K562 (cell line): Measurements from ENCODE around the gene RBM34. TPM values are rescaled to one million over a fixed set of nuclear protein-coding genes. Genes with fewer than 3 reads are reported as not detected.

Experiments
- ATAC-seq: fragments of 200-7000 bp; cut with Tn5 transposase; 3 replicates; pipeline ENCODE4 v1.9.1; 2020; ENCODE audit warnings: moderate library complexity
- BruUV-seq: library from RNA; stranded (reverse); fragments of 400-500 nt; replicated peaks from 2 replicates; lab custom pipeline; 2021; lab: Mats Ljungman, UMichigan
- CTCF ChIA-PET: fragments of 300-600 bp; formaldehyde crosslinking; extraction: SDS; loops from one replicate; lab custom pipeline; 2021; ENCODE audit warnings: low intra/inter-chr PET ratio; lab: Yijun Ruan, JAX
- POLR2A ChIA-PET: fragments of 300-600, 350-650 bp; sonication (Branson Sonifier 250); formaldehyde crosslinking; extraction: SDS; loops from one replicate; lab custom pipeline; 2021; ENCODE audit warnings: antibody characterized with exemption, inconsistent platforms; lab: Yijun Ruan, JAX
- DNase-seq, 4 experiments: peaks; one replicate each; pipeline versions ENCODE4 v3.0.0 to v3.0.0-alpha.2; 2011 to 2018; ENCODE audit warnings: low spot score in 3 of 4, mixed read lengths in 3 of 4; ENCODE audit errors: extremely low read depth in 1 of 4
- FAIRE-seq: peaks from 2 replicates; lab custom pipeline; 2011; peaks lifted over from hg19 to GRCh38; lab: Jason Lieb, UNC
- H2AFZ ChIP-seq: 2 replicates; pipeline ENCODE4 v1.6.0; 2011; ENCODE audit warnings: low read depth, low read length, control low read depth, inconsistent platforms
- H3K27ac ChIP-seq: fragments of 200-600 bp; 3 replicates; pipeline ENCODE4 v1.8.0; 2011; ENCODE audit warnings: low read depth, mild to moderate bottlenecking, control low read depth, inconsistent platforms, low read length, moderate library complexity, mixed read lengths; ENCODE audit errors: extremely low read depth
- H3K27me3 ChIP-seq, 2 experiments: fragments of 300-600 bp in 1 of 2; 2 replicates in 1 of 2; 3 replicates in 1 of 2; pipeline versions ENCODE4 v1.6.0 to v1.8.0; 2011; ENCODE audit warnings: inconsistent platforms in 2 of 2, low read length in 2 of 2, mild to moderate bottlenecking in 1 of 2, mixed read lengths in 1 of 2, moderate library complexity in 1 of 2; ENCODE audit not compliant: control insufficient read depth in 2 of 2, insufficient read depth in 2 of 2
- H3K36me3 ChIP-seq: fragments of 300-600 bp; 3 replicates; pipeline ENCODE4 v1.8.0; 2011; ENCODE audit warnings: mild to moderate bottlenecking, low read length, inconsistent platforms; ENCODE audit not compliant: control insufficient read depth, insufficient read depth
- H3K4me1 ChIP-seq, 2 experiments: fragments of 200-600 bp in 1 of 2; replicated peaks in 1 of 2; 2 replicates in 1 of 2; 3 replicates in 1 of 2; pipeline versions ENCODE4 v1.5.1 to v1.8.0; 2011; ENCODE audit warnings: inconsistent platforms in 2 of 2, low read length in 2 of 2, mild to moderate bottlenecking in 1 of 2, mixed read lengths in 1 of 2, moderate library complexity in 1 of 2; ENCODE audit not compliant: control insufficient read depth in 2 of 2, insufficient read depth in 2 of 2
- H3K4me2 ChIP-seq: 2 replicates; pipeline ENCODE4 v1.6.1; 2011; ENCODE audit warnings: low read length, control low read depth, inconsistent platforms, mixed read lengths; ENCODE audit not compliant: insufficient read depth
- H3K4me3 ChIP-seq: fragments of 200-600 bp; sonication (generic), shearing (Covaris generic); 2 replicates; pipeline ENCODE4 v1.5.1; 2016; ENCODE audit warnings: control low read depth, inconsistent platforms
- H3K79me2 ChIP-seq: fragments of 200-600 bp; 3 replicates; pipeline ENCODE4 v1.8.0; 2011; ENCODE audit warnings: low read length, inconsistent platforms; ENCODE audit not compliant: control insufficient read depth, insufficient read depth
- H3K9ac ChIP-seq, 2 experiments: 2 replicates each; pipeline versions ENCODE4 v1.6.0 to v1.6.1; 2011; ENCODE audit warnings: low read depth in 2 of 2, low read length in 2 of 2, control low read depth in 1 of 2, inconsistent platforms in 1 of 2, mild to moderate bottlenecking in 1 of 2, mixed read lengths in 1 of 2; ENCODE audit not compliant: insufficient read depth in 1 of 2
- H3K9me1 ChIP-seq: one replicate; pipeline ENCODE4 v1.6.0; 2011; ENCODE audit warnings: inconsistent platforms, mild to moderate bottlenecking, low read length, moderate library complexity; ENCODE audit not compliant: control insufficient read depth, insufficient read depth
- H3K9me3 ChIP-seq: replicated peaks from 2 replicates; pipeline ENCODE4 v1.5.1; 2011; ENCODE audit warnings: low read depth, low read length, inconsistent platforms; ENCODE audit not compliant: control insufficient read depth, insufficient read depth
- H4K20me1 ChIP-seq: replicated peaks from 2 replicates; pipeline ENCODE4 v1.6.1; 2011; ENCODE audit warnings: low read length, inconsistent platforms, mixed read lengths; ENCODE audit not compliant: control insufficient read depth, insufficient read depth
- DEAF1 ChIP-seq: fragments of 450-650 bp; formaldehyde crosslinking; IDR thresholded peaks from 2 replicates; pipeline ENCODE4 v1.4.0; 2020; ENCODE audit warnings: mild to moderate bottlenecking, moderate library complexity
- DPF2 ChIP-seq: fragments of 450-650 bp; IDR thresholded peaks from 2 replicates; pipeline ENCODE4 v1.6.1; 2016
- FOXO4 ChIP-seq: fragments of 450-650 bp; formaldehyde crosslinking; IDR thresholded peaks from 2 replicates; pipeline ENCODE4 v1.4.0; 2020; ENCODE audit warnings: mild to moderate bottlenecking, moderate library complexity
- ILK ChIP-seq: fragments of 450-650 bp; IDR thresholded peaks from 2 replicates; pipeline ENCODE4 v1.6.1; 2016; ENCODE audit warnings: missing genetic modification characterization, low read depth, mild to moderate bottlenecking, missing compliant biosample characterization, moderate library complexity, borderline replicate concordance
- JUN ChIP-seq, 2 experiments: sonication (generic) in 1 of 2; formaldehyde crosslinking in 1 of 2; IDR thresholded peaks; 2 replicates each; pipeline versions ENCODE4 v1.6.1 to v1.8.0; 2012 to 2022; ENCODE audit warnings: borderline replicate concordance in 2 of 2, mild to moderate bottlenecking in 2 of 2, improper control_type of control experiment in 1 of 2, low read depth in 1 of 2, low read length in 1 of 2, missing genetic modification reagents in 1 of 2
- MAZ ChIP-seq, 2 experiments: fragments of 450-650 bp in 1 of 2; sonication (generic) in 1 of 2; formaldehyde crosslinking; IDR thresholded peaks in 1 of 2; conservative IDR thresholded peaks in 1 of 2; 2 replicates each; pipeline versions ENCODE4 v1.4.0 to v1.5.0; 2020; ENCODE audit warnings: mild to moderate bottlenecking in 1 of 2, missing genetic modification reagents in 1 of 2
- NCOA1 ChIP-seq: fragments of 450-650 bp; IDR thresholded peaks from 2 replicates; pipeline ENCODE4 v1.6.1; 2016; ENCODE audit warnings: low read depth
- NR2F6 ChIP-seq: fragments of 450-650 bp; formaldehyde crosslinking; IDR thresholded peaks from 2 replicates; pipeline ENCODE4 v1.4.0; 2020; ENCODE audit warnings: mild to moderate bottlenecking
- RB1 ChIP-seq: fragments of 450-650 bp; IDR thresholded peaks from 2 replicates; pipeline ENCODE4 v1.6.1; 2017; ENCODE audit warnings: low read depth, mild to moderate bottlenecking
- STAG1 ChIP-seq: sonication (generic); formaldehyde crosslinking; IDR thresholded peaks from 2 replicates; pipeline ENCODE4 v1.5.0; 2020; ENCODE audit warnings: missing genetic modification reagents, borderline replicate concordance
- XRCC5 ChIP-seq: fragments of 200-400 bp; formaldehyde crosslinking; IDR thresholded peaks from 2 replicates; pipeline ENCODE4 v1.6.1; 2017; ENCODE audit warnings: low read depth, mild to moderate bottlenecking, low read length
- ZEB2 ChIP-seq: fragments of 450-650 bp; IDR thresholded peaks from 2 replicates; pipeline ENCODE4 v1.6.1; 2016
- ZNF134 ChIP-seq: fragments of 250-450 bp; sonication (Bioruptor Pico); conservative IDR thresholded peaks from 2 replicates; pipeline ENCODE4 v1.4.0; 2020
- WGBS: fragments of 100-300 bp; shearing (Covaris generic); methylation state at CpG from one replicate; pipeline ENCODE4 v1.1.6; 2016; ENCODE audit warnings: low coverage, mixed read lengths; ENCODE audit not compliant: insufficient coverage; ENCODE audit errors: missing lambda C conversion rate; 5-methylcytosine and 5-hydroxymethylcytosine counted together
- in situ Hi-C: fragments of 300-500 bp; cut with MboI; formaldehyde crosslinking; loops from 4 replicates; pipeline ENCODE4 v1.15.0; 2018; ENCODE audit warnings: inconsistent platforms, mixed read lengths
- intact Hi-C: fragments of 100-400 bp; cut with micrococcal nuclease; formaldehyde crosslinking; loops from 2 replicates; pipeline ENCODE4 v1.14.2; 2022
- polyA plus RNA-seq, 8 experiments: library from polyadenylated mRNA; depleted of rRNA in 4 of 8; stranded (reverse) in 5 of 8; unstranded in 3 of 8; fragments of >200 nt; fragmentation: Nextera tagmentation in 2 of 8; fragmentation: Illumina TruSeq in 1 of 8; extraction: Ambion mirVana in 2 of 8; extraction: Trizol in 1 of 8; gene quantifications; 2 replicates each; pipeline versions ENCODE4 v1.2.1 to v1.2.3, GENCODE V29; 2011 to 2014; ENCODE audit warnings: inconsistent platforms in 1 of 8, missing spikeins in 1 of 8
- total RNA-seq, 7 experiments: library from RNA; depleted of rRNA in 6 of 7; stranded (reverse); fragments of >200 nt in 6 of 7; fragmentation: Illumina TruSeq in 2 of 7; extraction: Trizol in 2 of 7; gene quantifications; 2 replicates each; pipeline versions ENCODE4 v1.2.1 to v1.2.3, GENCODE V29; 2011 to 2021; ENCODE audit warnings: low replicate concordance in 1 of 7

RBM34 gene
- total and polyA plus RNA-seq, 9 of the 15 experiments (the other 6 are each of a cell fraction or from before 2014, with no cell fraction given): 64.0 to 178 (median 124) TPM

DNA sequence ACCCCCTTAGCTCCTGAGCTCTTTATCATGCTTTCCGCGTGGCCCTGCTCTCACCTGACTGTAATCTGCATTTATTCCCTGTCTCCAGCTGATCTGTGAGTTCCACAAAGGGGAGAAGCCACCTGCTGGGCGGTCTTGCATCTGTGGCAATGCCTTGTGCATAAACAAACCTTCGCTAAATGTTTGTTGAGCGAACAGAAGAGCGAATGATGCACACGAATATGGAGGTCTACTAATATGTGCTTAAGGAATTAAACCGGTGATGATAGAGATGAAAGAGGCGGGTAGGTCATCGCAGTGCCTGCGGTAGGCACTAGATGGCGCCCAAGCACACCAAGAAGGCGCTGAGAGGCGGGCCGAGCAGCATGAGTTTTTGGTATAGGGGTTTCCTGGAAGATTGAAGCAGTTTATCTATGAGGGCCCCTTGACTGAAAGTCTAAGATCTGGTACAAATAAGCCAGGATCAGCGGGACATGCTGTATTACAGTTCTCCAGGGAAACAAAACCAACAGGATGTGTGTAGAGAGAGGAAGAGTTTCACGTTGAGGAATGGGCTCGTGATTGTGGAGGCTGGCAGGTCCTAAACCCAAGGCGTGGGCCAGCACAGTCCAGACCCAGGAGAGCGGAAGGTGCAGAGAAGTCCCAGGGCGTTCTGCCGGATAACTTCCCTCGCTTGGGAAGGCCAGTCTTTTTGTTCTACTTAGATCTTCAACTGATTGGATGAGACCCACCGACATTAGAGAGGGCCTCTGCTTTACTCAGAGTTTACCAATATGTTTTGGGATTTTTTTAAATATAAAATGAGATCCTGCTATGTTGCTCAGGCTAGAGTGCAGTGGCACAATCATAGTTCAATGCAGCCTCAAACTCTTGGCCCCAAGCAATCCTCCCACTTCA lies 67.1 kb downstream of the RBM34 start:
- no peaks in the 10 kb centered on the region for H3K79me2 ChIP-seq
- H4K20me1 ChIP-seq: no peaks in the 10 kb centered on the region
- WGBS: 22% methylated on average over 24 of the region's 24 CpGs
- ChIA-PET CTCF (interaction anchor here (0.7 to 3.0 kb wide), 8 partner anchors 323 to 689 kb away, joined by 3 to 20 read pairs (median 7); partner anchors contain the start of gene B3GALNT2), POLR2A (interaction anchor here (0.6 to 1.0 kb wide), 5 partner anchors 11 to 117 kb away, joined by 3 to 4 read pairs (median 3); no protein-coding TSS in a partner anchor)
- H3K9ac ChIP-seq: peak overlapping the region in 1 of 2 experiments; percentile 2; a peak in 1 of 4 replicates
- no peaks in the 10 kb centered on the region for H3K27me3 ChIP-seq
- no peak overlapping the region; the same call in 2 of the 3 replicates for H3K27ac ChIP-seq
- H3K9me1 ChIP-seq: no peaks in the 10 kb centered on the region
- peak; percentile 88 for ATAC-seq
- in situ Hi-C loops (loop anchor here (5.0 to 10.0 kb wide), 5 partner anchors 321 to 969 kb away; no protein-coding TSS in a partner anchor), intact Hi-C loops (loop anchor here (1.0 to 5.0 kb wide), 11 partner anchors 158 to 982 kb away; partner anchors contain the start of genes B3GALNT2 and COA6)
- H3K36me3 ChIP-seq: no peaks in the 10 kb centered on the region
- peak overlapping the region; percentile 44; the same call in 1 of the 2 replicates for H3K4me2 ChIP-seq
- 0 out of 2 replicates have a peak, but pooled peaks cover 2% of the 10 kb centered on the region for H3K9me3 ChIP-seq
- no peak overlapping the region for H3K4me3 ChIP-seq
- FAIRE-seq: peak; percentile 80
- peak; percentile 82 to 89 (median 88) for DNase-seq
- H2AFZ ChIP-seq: peak overlapping the region; percentile 60
- H3K4me1 ChIP-seq: peaks cover 14 to 18% of the 10 kb centered on the region in 2 experiments
- no TSS peak for BruUV-seq
- TF ChIP-seq DEAF1 (peak; percentile 78), DPF2 (0 out of 2 replicates have a peak, but pooled peaks have one; percentile 20), NR2F6 (peak; percentile 60; the same call in 1 of the 2 replicates), MAZ (CRISPR knock-in tag; conservative IDR thresholded peaks at IDR 0.05 in 1 of 2, IDR thresholded peaks at IDR 0.05 in 1 of 2) (peak in 1 of 2 experiments; percentile 19; a peak in 1 of 4 replicates), RB1 (peak; percentile 71), NCOA1 (0 out of 2 replicates have a peak, but pooled peaks have one; percentile 6), XRCC5 (peak; percentile 66; the same call in 1 of the 2 replicates), JUN (IDR thresholded peaks at IDR 0.05; ENCODE audit: borderline replicate concordance, low read depth, low read length) (0 out of 2 replicates have a peak, but pooled peaks have one; percentile 14), JUN (CRISPR knock-in tag; IDR thresholded peaks at IDR 0.05; ENCODE audit: borderline replicate concordance) (no peak), STAG1 (peak; percentile 86), ZNF134 (CRISPR knock-in tag) (peak; percentile 96), ZEB2 (peak; percentile 65; the same call in 1 of the 2 replicates), ILK (no peak), FOXO4 (CRISPR knock-in tag) (0 out of 2 replicates have a peak, but pooled peaks have one; percentile 7)
